Measurements from ENCODE around the gene ARGLU1.

The ARGLU1 gene

GRCh38 chr13:106597186-106597585 is 29.2 kb upstream of the ARGLU1 start:
- Mint-ChIP-seq H3K4me1 (peaks cover 0 to 4% of the 10 kb centered on the region in 2 donors), H3K27ac (no peak overlapping the region), H3K4me3 (no peak overlapping the region), H3K27me3 (peaks cover 8 to 10% of the 10 kb centered on the region in 2 donors), H3K36me3 (no peaks in the 10 kb centered on the region), H3K9me3 (no peaks in the 10 kb centered on the region)
- no peak for ATAC-seq (replicated peaks)
- DNase-seq, result no peak

GRCh38 chr13:106596275-106596937 is 28.5 kb upstream of the ARGLU1 start:
- peaks cover 9 to 15% of the 10 kb centered on the region in 2 donors for H3K27me3 Mint-ChIP-seq
- H3K4me1 Mint-ChIP-seq, result peaks cover 0 to 3% of the 10 kb centered on the region in 2 donors
- no peak for ATAC-seq (replicated peaks)
- H3K9me3 Mint-ChIP-seq, result no peaks in the 10 kb centered on the region
- H3K27ac Mint-ChIP-seq, result no peak overlapping the region
- no peak overlapping the region for H3K4me3 Mint-ChIP-seq
- no peaks in the 10 kb centered on the region for H3K36me3 Mint-ChIP-seq
- DNase-seq, result no peak

GRCh38 chr13:106595625-106596024 is 27.7 kb upstream of the ARGLU1 start:
- Mint-ChIP-seq H3K27me3 (peaks cover 9 to 17% of the 10 kb centered on the region in 2 donors), H3K36me3 (no peaks in the 10 kb centered on the region), H3K4me1 (peaks cover 0 to 3% of the 10 kb centered on the region in 2 donors), H3K27ac (no peak overlapping the region), H3K4me3 (no peak overlapping the region), H3K9me3 (no peaks in the 10 kb centered on the region)
- ATAC-seq (replicated peaks), result no peak
- no peak for DNase-seq

- H3K9me3 Mint-ChIP-seq, result no peaks in the 10 kb centered on the region
- H3K4me3 Mint-ChIP-seq, result no peak overlapping the region
- DNase-seq (no peak), ATAC-seq (replicated peaks) (no peak)
- H3K36me3 Mint-ChIP-seq, result no peaks in the 10 kb centered on the region
- H3K4me1 Mint-ChIP-seq, result peaks cover 0 to 3% of the 10 kb centered on the region in 2 donors
- no peak overlapping the region for H3K27ac Mint-ChIP-seq
- H3K27me3 Mint-ChIP-seq, result peaks cover 13 to 17% of the 10 kb centered on the region in 2 donors
These were observed 27.0 kb upstream of the ARGLU1 start for GRCh38 chr13:106594980-106595379.

- H3K4me1 Mint-ChIP-seq, result peaks cover 0 to 3% of the 10 kb centered on the region in 2 donors
- peaks cover 17% of the 10 kb centered on the region in 2 donors for H3K27me3 Mint-ChIP-seq
These were observed 25.2 kb upstream of the ARGLU1 start for GRCh38 chr13:106593132-106593531.

GRCh38 chr13:106591299-106591698 is 23.4 kb upstream of the ARGLU1 start:
- Mint-ChIP-seq H3K9me3 (peaks cover 2 to 5% of the 10 kb centered on the region in 2 donors), H3K36me3 (no peaks in the 10 kb centered on the region)

More at GRCh38 chr13:106593132-106593531, 25.2 kb upstream of the ARGLU1 start:
- H3K9me3 Mint-ChIP-seq, result no peaks in the 10 kb centered on the region
- no peak for DNase-seq
- H3K36me3 Mint-ChIP-seq, result no peaks in the 10 kb centered on the region
- no peak overlapping the region for H3K4me3 Mint-ChIP-seq
- H3K27ac Mint-ChIP-seq, result no peak overlapping the region
- no peak for ATAC-seq (replicated peaks)

GRCh38 chr13:106589716-106590115 is 21.8 kb upstream of the ARGLU1 start:
- Mint-ChIP-seq H3K27ac (no peak overlapping the region), H3K4me3 (no peak overlapping the region), H3K9me3 (peaks cover 11 to 14% of the 10 kb centered on the region in 2 donors), H3K36me3 (peaks cover 0 to 5% of the 10 kb centered on the region in 2 donors), H3K27me3 (peaks cover 13 to 17% of the 10 kb centered on the region in 2 donors), H3K4me1 (peaks cover 0 to 3% of the 10 kb centered on the region in 2 donors)
- no peak for DNase-seq
- ATAC-seq (replicated peaks), result no peak

More at GRCh38 chr13:106591299-106591698, 23.4 kb upstream of the ARGLU1 start:
- Mint-ChIP-seq H3K27me3 (peaks cover 17% of the 10 kb centered on the region in 2 donors), H3K27ac (no peak overlapping the region), H3K4me3 (no peak overlapping the region), H3K4me1 (peaks cover 0 to 3% of the 10 kb centered on the region in 2 donors)
- DNase-seq (no peak), ATAC-seq (replicated peaks) (no peak)

GRCh38 chr13:106588367-106588766 is 20.4 kb upstream of the ARGLU1 start:
- Mint-ChIP-seq H3K4me3 (no peak overlapping the region), H3K27ac (no peak overlapping the region), H3K27me3 (peaks cover 13 to 17% of the 10 kb centered on the region in 2 donors), H3K9me3 (peaks cover 15 to 18% of the 10 kb centered on the region in 2 donors), H3K36me3 (peaks cover 0 to 6% of the 10 kb centered on the region in 2 donors), H3K4me1 (peaks cover 0 to 3% of the 10 kb centered on the region in 2 donors)
- ATAC-seq (replicated peaks) (no peak), DNase-seq (no peak)

GRCh38 chr13:106587787-106588186 is 19.9 kb upstream of the ARGLU1 start:
- no peak for ATAC-seq (replicated peaks)
- H3K36me3 Mint-ChIP-seq, result peaks cover 0 to 6% of the 10 kb centered on the region in 2 donors
- peaks cover 9 to 11% of the 10 kb centered on the region in 2 donors for H3K27me3 Mint-ChIP-seq
- H3K9me3 Mint-ChIP-seq, result peaks cover 15 to 18% of the 10 kb centered on the region in 2 donors
- no peak overlapping the region for H3K27ac Mint-ChIP-seq
- DNase-seq, result no peak
- H3K4me1 Mint-ChIP-seq, result no peaks in the 10 kb centered on the region
- H3K4me3 Mint-ChIP-seq, result no peak overlapping the region

- Mint-ChIP-seq H3K27ac (no peak overlapping the region), H3K36me3 (peaks cover 0 to 6% of the 10 kb centered on the region in 2 donors), H3K4me1 (no peaks in the 10 kb centered on the region), H3K4me3 (no peak overlapping the region), H3K27me3 (peaks cover 7 to 12% of the 10 kb centered on the region in 2 donors), H3K9me3 (peaks cover 15 to 18% of the 10 kb centered on the region in 2 donors)
- ATAC-seq (replicated peaks) (no peak), DNase-seq (no peak)
These were observed 18.8 kb upstream of the ARGLU1 start for GRCh38 chr13:106586648-106587166.

GRCh38 chr13:106581225-106581624 is 13.3 kb upstream of the ARGLU1 start:
- Mint-ChIP-seq H3K27ac (no peak overlapping the region), H3K27me3 (peaks cover 6 to 12% of the 10 kb centered on the region in 2 donors), H3K36me3 (peaks cover 0 to 6% of the 10 kb centered on the region in 2 donors), H3K9me3 (peaks cover 10 to 15% of the 10 kb centered on the region in 2 donors), H3K4me1 (no peaks in the 10 kb centered on the region), H3K4me3 (no peak overlapping the region)
- DNase-seq, result no peak
- ATAC-seq (replicated peaks), result no peak

- Mint-ChIP-seq H3K9me3 (peaks cover 0 to 2% of the 10 kb centered on the region in 2 donors), H3K4me3 (no peak overlapping the region), H3K4me1 (no peaks in the 10 kb centered on the region), H3K27me3 (peaks cover 0 to under 1% of the 10 kb centered on the region in 2 donors), H3K27ac (no peak overlapping the region), H3K36me3 (peaks cover 4 to 14% of the 10 kb centered on the region in 2 donors)
- ATAC-seq (replicated peaks) (no peak), DNase-seq (no peak)
These were observed 8.0 kb upstream of the ARGLU1 start for GRCh38 chr13:106575896-106576295.

GRCh38 chr13:106573868-106574267 is 5.9 kb upstream of the ARGLU1 start:
- no peaks in the 10 kb centered on the region for H3K27me3 Mint-ChIP-seq
- no peak for ATAC-seq (replicated peaks)
- no peak overlapping the region for H3K4me3 Mint-ChIP-seq
- DNase-seq, result no peak
- H3K27ac Mint-ChIP-seq, result no peak overlapping the region
- H3K4me1 Mint-ChIP-seq, result peaks cover 5 to 7% of the 10 kb centered on the region in 2 donors
- peaks cover 0 to 2% of the 10 kb centered on the region in 2 donors for H3K9me3 Mint-ChIP-seq
- peaks cover 4 to 17% of the 10 kb centered on the region in 2 donors for H3K36me3 Mint-ChIP-seq

GRCh38 chr13:106573284-106573846 is 5.4 kb upstream of the ARGLU1 start:
- ATAC-seq (replicated peaks), result no peak
- Mint-ChIP-seq H3K4me1 (peaks cover 7 to 8% of the 10 kb centered on the region in 2 donors), H3K27ac (no peak overlapping the region), H3K9me3 (peaks cover 0 to 2% of the 10 kb centered on the region in 2 donors), H3K4me3 (no peak overlapping the region), H3K27me3 (no peaks in the 10 kb centered on the region), H3K36me3 (peaks cover 4 to 17% of the 10 kb centered on the region in 2 donors)
- DNase-seq, result no peak

Data from stimulated activated naive B cell treated with anti-CD40 and anti-IgM and Interleukin-4, amounts not matched to agents 10 μg/mL and 1 μg/mL and 100 μg/mL, for 72 hours (primary cell).